PC-3 (cell line): ENCODE results near the gene SPOUT1. TPM values are rescaled to one million over a fixed set of nuclear protein-coding genes. Genes with fewer than 3 reads are reported as not detected.
"Not testable (repeated sequence)": the region's sequence is repeated elsewhere in the genome, so short reads cannot be mapped to it uniquely, and the experiment has no call there.

Source experiments
- ATAC-seq: fragments of 200-7000 bp; cut with Tn5 transposase; 2 replicates; pipeline ENCODE4 v1.9.1; 2020; ENCODE audit warnings: mild to moderate bottlenecking, moderate library complexity
- Bru-seq: library from RNA; stranded (reverse); fragments of 400-500 nt; gene quantifications from one replicate; lab custom pipeline; 2021; lab: Mats Ljungman, UMichigan
- BruChase-seq, 2 experiments: library from RNA; stranded (reverse); fragments of 400-500 nt; gene quantifications; one replicate each; lab custom pipeline; 2021; lab: Mats Ljungman, UMichigan
- BruUV-seq: library from RNA; stranded (reverse); fragments of 400-500 nt; replicated peaks from 2 replicates; lab custom pipeline; 2021; lab: Mats Ljungman, UMichigan
- CTCF ChIA-PET: fragments of 300-600 bp; sonication (Branson Sonifier 250); formaldehyde crosslinking; loops from one replicate; lab custom pipeline; 2022; ENCODE audit warnings: antibody characterized with exemption; lab: Charles Lee
- POLR2A ChIA-PET: fragments of 300-600 bp; sonication (Branson Sonifier 250); formaldehyde crosslinking; loops from one replicate; lab custom pipeline; 2022; ENCODE audit warnings: antibody characterized with exemption; ENCODE audit not compliant: unreplicated experiment; lab: Charles Lee
- DNase-seq: peaks from one replicate; pipeline ENCODE4 v3.0.0-alpha.2; 2015
- H2AFZ ChIP-seq: fragments of 300-600 bp; sonication (generic); 2 replicates; pipeline ENCODE4 v1.6.0; 2016; ENCODE audit warnings: antibody characterized with exemption, low read length
- H3F3A ChIP-seq: fragments of 300-600 bp; sonication (generic); one replicate; pipeline ENCODE4 v1.6.0; 2017; ENCODE audit warnings: antibody characterized with exemption, low read length, control low read depth, mild to moderate bottlenecking; ENCODE audit not compliant: unreplicated experiment
- H3K27ac ChIP-seq: fragments of 300-600 bp; sonication (generic); 2 replicates; pipeline ENCODE4 v1.5.1; 2016; ENCODE audit warnings: mild to moderate bottlenecking, low read length
- H3K27me3 ChIP-seq: fragments of 300-600 bp; sonication (generic); 2 replicates; pipeline ENCODE4 v1.6.1; 2016; ENCODE audit warnings: low read length, mixed read lengths
- H3K36me3 ChIP-seq: fragments of 300-600 bp; sonication (generic); 2 replicates; pipeline ENCODE4 v1.6.1; 2016; ENCODE audit warnings: low read depth, mixed run types, low read length, mixed read lengths
- H3K4me1 ChIP-seq: fragments of 300-600 bp; sonication (generic); 2 replicates; pipeline ENCODE4 v1.5.1; 2016; ENCODE audit warnings: low read length; ENCODE audit not compliant: insufficient read depth
- H3K4me2 ChIP-seq: fragments of 300-600 bp; sonication (generic); 2 replicates; pipeline ENCODE4 v1.6.0; 2016; ENCODE audit warnings: low read length
- H3K4me3 ChIP-seq: fragments of 300-600 bp; sonication (generic); 2 replicates; pipeline ENCODE4 v1.5.1; 2016; ENCODE audit warnings: mild to moderate bottlenecking, low read length, mixed read lengths
- H3K79me2 ChIP-seq: fragments of 300-600 bp; sonication (generic); 2 replicates; pipeline ENCODE4 v1.6.1; 2017; ENCODE audit warnings: low read length, mixed read lengths
- H3K9ac ChIP-seq: fragments of 300-600 bp; sonication (generic); 2 replicates; pipeline ENCODE4 v1.6.0; 2016; ENCODE audit warnings: mild to moderate bottlenecking, low read length
- H3K9me2 ChIP-seq: fragments of 300-600 bp; sonication (generic); replicated peaks from 2 replicates; pipeline ENCODE4 v1.6.1; 2016; ENCODE audit warnings: mixed run types, low read length, mixed read lengths
- H3K9me3 ChIP-seq: fragments of 300-600 bp; sonication (generic); 2 replicates; pipeline ENCODE4 v1.6.1; 2016; ENCODE audit warnings: low read length, mixed read lengths
- H4K20me1 ChIP-seq: fragments of 300-600 bp; sonication (generic); 2 replicates; pipeline ENCODE4 v1.6.1; 2016; ENCODE audit warnings: low read length, mixed read lengths
- EZH2 ChIP-seq: fragments of 300-600 bp; sonication (generic); IDR thresholded peaks from one replicate; pipeline ENCODE4 v1.6.1; 2017; ENCODE audit warnings: antibody characterized with exemption, mild to moderate bottlenecking, low read length; ENCODE audit not compliant: unreplicated experiment
- EZH2phosphoT487 ChIP-seq: fragments of 300-600 bp; sonication (generic); IDR thresholded peaks from 2 replicates; pipeline ENCODE4 v1.6.1; 2018; ENCODE audit warnings: mild to moderate bottlenecking, antibody characterized with exemption, low read length, borderline replicate concordance
- intact Hi-C: fragments of 100-400 bp; cut with micrococcal nuclease; formaldehyde crosslinking; loops from 2 replicates; pipeline ENCODE4 v1.9.0; 2023
- long read RNA-seq: library from polyadenylated mRNA; unstranded; transcript quantifications from one replicate; pipeline ENCODE4 v2.0.0, GENCODE V29; 2021; ENCODE audit not compliant: unreplicated experiment
- total RNA-seq: library from RNA; depleted of rRNA; stranded (reverse); fragments of >200 nt; gene quantifications from 2 replicates; pipeline ENCODE4 v1.2.3, GENCODE V29; 2014; rRNA removed
- TF ChIP-seq, protein P1 (sequence below): fragments of 300-600 bp; sonication (generic); conservative IDR thresholded peaks from 2 replicates; pipeline ENCODE4 v1.5.1; 2017; ENCODE audit warnings: antibody characterized with exemption, low read depth, mild to moderate bottlenecking, low read length

Gene SPOUT1, protein sequence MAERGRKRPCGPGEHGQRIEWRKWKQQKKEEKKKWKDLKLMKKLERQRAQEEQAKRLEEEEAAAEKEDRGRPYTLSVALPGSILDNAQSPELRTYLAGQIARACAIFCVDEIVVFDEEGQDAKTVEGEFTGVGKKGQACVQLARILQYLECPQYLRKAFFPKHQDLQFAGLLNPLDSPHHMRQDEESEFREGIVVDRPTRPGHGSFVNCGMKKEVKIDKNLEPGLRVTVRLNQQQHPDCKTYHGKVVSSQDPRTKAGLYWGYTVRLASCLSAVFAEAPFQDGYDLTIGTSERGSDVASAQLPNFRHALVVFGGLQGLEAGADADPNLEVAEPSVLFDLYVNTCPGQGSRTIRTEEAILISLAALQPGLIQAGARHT
- total RNA-seq = 27.2 and 30.5 TPM in 2 replicates
- Bru-seq, nascent RNA = percentile 62 among the genes with signal in this experiment
- BruChase-seq, experiment 1, labeled RNA remaining after a 6-hour chase = percentile 80 among the genes with signal in this experiment
- BruChase-seq, experiment 2, labeled RNA remaining after a 2-hour chase = percentile 76 among the genes with signal in this experiment
- long read RNA-seq, full-length matches to known transcripts = 50 of 139 reads
- long read RNA-seq, partial matches to known transcripts = 18 of 139 reads
- long read RNA-seq, other reads (novel, unspliced or antisense) = 71 of 139 reads

DNA sequence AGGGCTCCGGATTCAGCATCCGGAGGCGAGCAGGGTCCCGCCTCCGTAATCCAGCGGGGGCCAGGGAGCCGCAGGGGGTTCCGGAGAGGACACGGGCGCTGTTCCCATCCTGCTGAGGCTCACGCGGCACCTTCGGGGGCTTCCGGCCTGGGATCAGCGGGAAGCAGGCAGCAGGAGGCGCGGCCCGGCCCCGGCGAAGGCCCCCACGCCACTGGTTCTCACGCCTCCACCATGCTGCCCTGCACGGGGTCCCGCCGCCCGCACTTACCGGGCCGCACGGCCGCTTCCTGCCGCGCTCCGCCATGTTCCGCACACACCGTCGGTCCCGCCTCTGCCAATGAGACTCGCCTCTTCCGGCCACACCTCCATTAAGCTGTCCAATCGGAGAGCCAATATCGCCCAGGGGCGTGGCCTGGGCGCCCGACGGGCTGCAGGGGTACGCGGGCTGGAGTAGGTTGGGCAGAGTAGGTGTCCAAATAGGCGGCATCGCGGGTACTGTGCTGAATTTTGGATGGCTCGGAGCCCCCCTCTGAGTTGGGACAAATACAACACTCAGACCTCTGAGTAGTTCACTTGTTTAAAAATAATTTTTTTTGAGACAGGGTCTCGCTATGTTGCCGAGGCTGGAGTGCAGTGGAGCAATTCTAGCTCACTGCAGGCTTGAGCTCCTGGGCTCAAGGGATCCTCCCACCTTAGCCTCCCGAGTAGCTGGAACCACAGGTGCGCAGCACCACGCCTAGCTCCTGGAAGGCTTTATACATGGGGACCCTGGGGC is at the start of gene SPOUT1:
Gene SPOUT1 (minus strand): TSS at position 318 of the 775 bp plus-strand sequence. CDS start 14 bp downstream, at position 304.
- CTCF ChIA-PET = interaction anchor here (0.6 to 1.1 kb wide), 4 partner anchors 12 to 332 kb away, joined by 4 to 6 read pairs (median 4); partner anchors contain the start of gene ENDOG
- Histone ChIP-seq H3F3A (no peaks in the 10 kb centered on the region), H3K27ac (no peak within 1 kb of the TSS)

DNA sequence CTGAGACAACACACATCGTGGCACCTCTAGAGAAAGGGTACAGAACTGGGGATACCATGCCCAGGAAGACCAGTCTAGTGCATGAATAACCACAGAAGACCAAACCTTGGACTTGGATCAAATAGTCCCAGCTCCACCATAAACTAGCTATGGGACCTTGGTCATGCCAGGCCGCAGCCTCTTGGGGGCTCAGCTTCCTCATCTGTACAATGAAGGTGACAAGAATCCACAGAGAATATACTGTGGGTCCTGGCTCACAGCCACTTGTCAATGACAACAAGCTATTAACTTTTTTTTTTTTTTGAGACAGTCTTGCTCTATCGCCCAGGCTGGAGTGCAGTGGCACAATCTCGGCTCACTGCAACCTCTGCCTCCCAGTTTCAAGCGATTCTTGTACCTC is 48.3 kb upstream of the SPOUT1 start:
- Histone ChIP-seq H3K9me2 (no peaks in the 10 kb centered on the region), H3K9ac (no peak overlapping the region), H3K9me3 (no peaks in the 10 kb centered on the region), H3K4me3 (no peak overlapping the region), H3K27me3 (no peaks in the 10 kb centered on the region), H3K36me3 (no peaks in the 10 kb centered on the region), H4K20me1 (no peaks in the 10 kb centered on the region; the same call in 1 of the 2 replicates), H3K4me1 (peaks cover 17% of the 10 kb centered on the region), H3K79me2 (peaks cover 45% of the 10 kb centered on the region), H2AFZ (no peak overlapping the region), H3K27ac (no peak overlapping the region), H3F3A (no peaks in the 10 kb centered on the region), H3K4me2 (no peak overlapping the region)
- ChIA-PET POLR2A (no interaction called here), CTCF (no interaction called here)
- intact Hi-C loops = no loop called here
- ATAC-seq = no peak
- BruUV-seq = no TSS peak
- TF ChIP-seq EZH2 = no peak
- TF ChIP-seq, protein P1, sequence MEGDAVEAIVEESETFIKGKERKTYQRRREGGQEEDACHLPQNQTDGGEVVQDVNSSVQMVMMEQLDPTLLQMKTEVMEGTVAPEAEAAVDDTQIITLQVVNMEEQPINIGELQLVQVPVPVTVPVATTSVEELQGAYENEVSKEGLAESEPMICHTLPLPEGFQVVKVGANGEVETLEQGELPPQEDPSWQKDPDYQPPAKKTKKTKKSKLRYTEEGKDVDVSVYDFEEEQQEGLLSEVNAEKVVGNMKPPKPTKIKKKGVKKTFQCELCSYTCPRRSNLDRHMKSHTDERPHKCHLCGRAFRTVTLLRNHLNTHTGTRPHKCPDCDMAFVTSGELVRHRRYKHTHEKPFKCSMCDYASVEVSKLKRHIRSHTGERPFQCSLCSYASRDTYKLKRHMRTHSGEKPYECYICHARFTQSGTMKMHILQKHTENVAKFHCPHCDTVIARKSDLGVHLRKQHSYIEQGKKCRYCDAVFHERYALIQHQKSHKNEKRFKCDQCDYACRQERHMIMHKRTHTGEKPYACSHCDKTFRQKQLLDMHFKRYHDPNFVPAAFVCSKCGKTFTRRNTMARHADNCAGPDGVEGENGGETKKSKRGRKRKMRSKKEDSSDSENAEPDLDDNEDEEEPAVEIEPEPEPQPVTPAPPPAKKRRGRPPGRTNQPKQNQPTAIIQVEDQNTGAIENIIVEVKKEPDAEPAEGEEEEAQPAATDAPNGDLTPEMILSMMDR = no peak
- no peak for TF ChIP-seq EZH2phosphoT487
- DNase-seq = no peak

More for the DNA sequence above, at the start of gene SPOUT1:
- H3K36me3 ChIP-seq = no peaks in the 10 kb centered on the region; the same call in 1 of the 2 replicates
- peak; percentile 97 for ATAC-seq
- H3K4me2 ChIP-seq = peak within 1 kb of the TSS; percentile 100
- no peaks in the 10 kb centered on the region for H3K9me2 ChIP-seq
- H3K9me3 ChIP-seq = no peaks in the 10 kb centered on the region
- H3K27me3 ChIP-seq = no peaks in the 10 kb centered on the region
- H3K9ac ChIP-seq = peak within 1 kb of the TSS; percentile 89
- H3K79me2 ChIP-seq = peaks cover 17% of the 10 kb centered on the region
- H3K4me1 ChIP-seq = peaks cover 9% of the 10 kb centered on the region
- H4K20me1 ChIP-seq = no peaks in the 10 kb centered on the region
- DNase-seq = peak; percentile 95
- peak within 1 kb of the TSS; percentile 98 for H3K4me3 ChIP-seq
- H2AFZ ChIP-seq = peak within 1 kb of the TSS; percentile 65
- intact Hi-C loops = no loop called here
- POLR2A ChIA-PET = interaction anchor here (0.6 kb wide), 1 partner anchor 14 kb away, joined by 5 read pairs; no protein-coding TSS in a partner anchor
- no TSS peak for BruUV-seq
- TF ChIP-seq EZH2phosphoT487 (no peak), EZH2 (no peak)
- TF ChIP-seq, protein P1 = no peak

DNA sequence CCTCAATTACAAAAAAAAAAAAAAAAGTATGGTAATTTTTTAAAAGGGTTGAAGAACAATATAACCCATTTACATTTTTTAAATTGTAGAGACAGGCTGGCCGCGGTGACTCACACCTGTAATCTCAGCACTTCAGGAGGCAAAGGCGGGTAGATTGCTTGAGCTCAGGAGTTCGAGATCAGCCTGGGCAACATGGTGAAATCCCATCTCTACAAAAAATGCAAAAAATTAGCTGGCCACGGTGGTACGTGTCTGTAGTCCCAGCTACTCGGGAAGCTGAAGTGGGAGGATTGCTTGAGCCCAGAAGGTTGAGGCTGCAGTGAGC is 41.3 kb upstream of the SPOUT1 start:
- H3K79me2 ChIP-seq, H3F3A ChIP-seq, DNase-seq, H3K36me3 ChIP-seq, H3K4me1 ChIP-seq, H2AFZ ChIP-seq, intact Hi-C loops, H3K27me3 ChIP-seq, H3K4me2 ChIP-seq, H3K4me3 ChIP-seq, H3K9me2 ChIP-seq, BruUV-seq, H3K9ac ChIP-seq, H3K27ac ChIP-seq, H4K20me1 ChIP-seq, H3K9me3 ChIP-seq, POLR2A ChIA-PET, ATAC-seq: not testable (repeated sequence)
- CTCF ChIA-PET = interaction anchor here (0.6 kb wide), 1 partner anchor 1383 kb away, joined by 3 read pairs; no protein-coding TSS in a partner anchor
